HCT116 (cell line): ENCODE data around the gene SMIM14. TPM values are rescaled to one million over a fixed set of nuclear protein-coding genes. Genes with fewer than 3 reads are reported as not detected.

Experiments
- ATAC-seq: fragments of 200-7000 bp; cut with Tn5 transposase; 2 replicates; pipeline ENCODE4 v1.9.1; 2020; ENCODE audit warnings: mild to moderate bottlenecking, moderate library complexity
- BruUV-seq: library from RNA; stranded (reverse); fragments of 400-500 nt; replicated peaks from 2 replicates; lab custom pipeline; 2021; lab: Mats Ljungman, UMichigan
- CTCF ChIA-PET: fragments of 300-600 bp; sonication (Branson Sonifier 250); formaldehyde crosslinking; loops from one replicate; lab custom pipeline; 2021; ENCODE audit warnings: antibody characterized with exemption; lab: Charles Lee
- POLR2A ChIA-PET: fragments of 300-600, 350-600 bp; sonication (Branson Sonifier 250); formaldehyde crosslinking; loops from one replicate; lab custom pipeline; 2021; ENCODE audit warnings: antibody characterized with exemption; lab: Charles Lee
- RAD21 ChIA-PET, 2 experiments: fragments of 300-600 bp; sonication (Branson Sonifier 250); formaldehyde crosslinking; loops; one replicate each; lab custom pipeline; 2023; ENCODE audit warnings: low total read pairs in 2 of 2; ENCODE audit not compliant: uncharacterized antibody in 2 of 2, unreplicated experiment in 2 of 2, low non-redundant PET in 1 of 2; lab: Charles Lee
- DNase-seq: peaks from one replicate; pipeline ENCODE4 v3.0.0-alpha.2; 2010; ENCODE audit warnings: low read depth, low spot score
- H2AFZ ChIP-seq: fragments of 200-600 bp; shearing (Covaris generic), sonication (generic); 2 replicates; pipeline ENCODE4 v1.6.1; 2017; ENCODE audit warnings: low read depth, mixed run types, mixed read lengths, antibody characterized with exemption, low read length; ENCODE audit not compliant: poor library complexity, severe bottlenecking
- H3K27ac ChIP-seq: 2 replicates; pipeline ENCODE4 v1.5.1; 2012; ENCODE audit warnings: low read depth, low read length
- H3K27me3 ChIP-seq: fragments of 200-600 bp; sonication (generic); 2 replicates; pipeline ENCODE4 v1.6.1; 2016; ENCODE audit warnings: mixed run types, low read length, mixed read lengths; ENCODE audit not compliant: insufficient read depth
- H3K36me3 ChIP-seq, 2 experiments: fragments of 200-500 bp in 1 of 2; fragments of 200-600 bp in 1 of 2; sonication (Bioruptor generic) in 1 of 2; sonication (generic) in 1 of 2; 2 replicates each; pipeline versions ENCODE4 v1.5.1 to v1.6.1; 2014 to 2016; ENCODE audit warnings: low read length in 2 of 2, inconsistent platforms in 1 of 2, mixed read lengths in 1 of 2, mixed run types in 1 of 2; ENCODE audit not compliant: insufficient read depth in 2 of 2, control insufficient read depth in 1 of 2
- H3K4me1 ChIP-seq, 2 experiments: fragments of 200-600 bp in 1 of 2; sonication (generic) in 1 of 2; 2 replicates each; pipeline versions ENCODE4 v1.5.1 to v1.6.1; 2012 to 2017; ENCODE audit warnings: low read length in 2 of 2, inconsistent platforms in 1 of 2, mild to moderate bottlenecking in 1 of 2, mixed read lengths in 1 of 2, mixed run types in 1 of 2, moderate library complexity in 1 of 2; ENCODE audit not compliant: insufficient read depth in 2 of 2, control insufficient read depth in 1 of 2
- H3K4me2 ChIP-seq: fragments of 200-600 bp; sonication (generic); 2 replicates; pipeline ENCODE4 v1.6.1; 2017; ENCODE audit warnings: mixed run types, low read length, mixed read lengths
- H3K4me3 ChIP-seq, 2 experiments: fragments of 200-600 bp in 1 of 2; sonication (generic) in 1 of 2; replicated peaks in 1 of 2; 2 replicates each; pipeline ENCODE4 v1.5.1; 2011 to 2016; ENCODE audit warnings: low read length in 2 of 2, control low read depth in 1 of 2, low read depth in 1 of 2, mild to moderate bottlenecking in 1 of 2, mixed read lengths in 1 of 2, mixed run types in 1 of 2
- H3K79me2 ChIP-seq: fragments of 200-600 bp; sonication (generic); 2 replicates; pipeline ENCODE4 v1.6.1; 2017; ENCODE audit warnings: mild to moderate bottlenecking, mixed run types, low read length, moderate library complexity, mixed read lengths; ENCODE audit not compliant: insufficient read depth
- H3K9ac ChIP-seq: fragments of 200-600 bp; sonication (generic); 2 replicates; pipeline ENCODE4 v1.6.1; 2016; ENCODE audit warnings: low read length, mixed read lengths
- H3K9me2 ChIP-seq: fragments of 200-600 bp; sonication (generic), shearing (Covaris generic); 2 replicates; pipeline ENCODE4 v1.6.1; 2017; ENCODE audit warnings: mixed run types, mild to moderate bottlenecking, moderate library complexity; ENCODE audit not compliant: insufficient read depth
- H3K9me3 ChIP-seq, 2 experiments: fragments of 200-500 bp in 1 of 2; fragments of 200-600 bp in 1 of 2; sonication (Bioruptor generic) in 1 of 2; sonication (generic) in 1 of 2; 2 replicates each; pipeline ENCODE4 v1.6.1; 2014 to 2017; ENCODE audit warnings: low read length in 2 of 2, mixed read lengths in 2 of 2, inconsistent platforms in 1 of 2, low read depth in 1 of 2, mild to moderate bottlenecking in 1 of 2, mixed run types in 1 of 2, moderate library complexity in 1 of 2; ENCODE audit not compliant: control insufficient read depth in 1 of 2, insufficient read depth in 1 of 2
- H4K20me1 ChIP-seq: fragments of 200-600 bp; sonication (generic), shearing (Covaris generic); 2 replicates; pipeline ENCODE4 v1.6.1; 2017; ENCODE audit warnings: mixed run types, mild to moderate bottlenecking, moderate library complexity; ENCODE audit not compliant: insufficient read depth
- CTCF ChIP-seq, 3 experiments: fragments of 200-600 bp in 1 of 3; sonication (generic) in 1 of 3; IDR thresholded peaks in 2 of 3; conservative IDR thresholded peaks in 1 of 3; 2 replicates each; pipeline ENCODE4 v1.5.1; 2012 to 2017; ENCODE audit warnings: low read depth in 2 of 3, low read length in 2 of 3, antibody characterized with exemption in 1 of 3, borderline replicate concordance in 1 of 3, control low read depth in 1 of 3, mild to moderate bottlenecking in 1 of 3, mixed read lengths in 1 of 3, mixed run types in 1 of 3, moderate library complexity in 1 of 3; ENCODE audit not compliant: insufficient read depth in 1 of 3
- EGR1 ChIP-seq: IDR thresholded peaks from 2 replicates; pipeline ENCODE4 v1.6.1; 2012; ENCODE audit warnings: low read depth
- FOSL1 ChIP-seq: IDR thresholded peaks from 2 replicates; pipeline ENCODE4 v1.6.1; 2012; ENCODE audit warnings: low read depth
- JUND ChIP-seq: IDR thresholded peaks from 2 replicates; pipeline ENCODE4 v1.6.1; 2012
- SP1 ChIP-seq: IDR thresholded peaks from 2 replicates; pipeline ENCODE4 v1.6.1; 2012; ENCODE audit warnings: low read depth
- intact Hi-C: fragments of 100-400 bp; cut with micrococcal nuclease; formaldehyde crosslinking; loops from 2 replicates; pipeline ENCODE4 v1.10.0; 2022
- total RNA-seq: library from RNA; stranded (reverse); gene quantifications from one replicate; pipeline ENCODE4 v1.2.1, GENCODE V29; 2021; ENCODE audit not compliant: unreplicated experiment

SMIM14 gene
- total RNA-seq, 1 experiment from 2014 or later, result 21.6 TPM

GRCh38 chr4:39621582-39621981 lies 17.1 kb downstream of the SMIM14 start:
- ChIA-PET CTCF (no interaction called here), POLR2A (interaction anchor here (0.8 kb wide), 1 partner anchor 16 kb away, joined by 3 read pairs; no protein-coding TSS in a partner anchor), RAD21 (no interaction called here)
- no peaks in the 10 kb centered on the region for H3K9me2 ChIP-seq
- DNase-seq (peak; percentile 51), ATAC-seq (peak; percentile 77)
- BruUV-seq, result no TSS peak
- peak overlapping the region; percentile 7 to 10; a peak in 3 of 4 replicates for H3K4me3 ChIP-seq
- H3K27ac ChIP-seq, result peak overlapping the region; percentile 56; the same call in 1 of the 2 replicates
- no peaks in the 10 kb centered on the region for H3K9me3 ChIP-seq
- intact Hi-C loops, result no loop called here
- H3K36me3 ChIP-seq, result no peaks in the 10 kb centered on the region
- H3K4me1 ChIP-seq, result peaks cover 29 to 39% of the 10 kb centered on the region in 2 experiments
- H4K20me1 ChIP-seq, result no peaks in the 10 kb centered on the region
- TF ChIP-seq EGR1 (no peak), FOSL1 (peak; percentile 68), JUND (peak; percentile 59; the same call in 1 of the 2 replicates), SP1 (peak; percentile 43; the same call in 1 of the 2 replicates)
- no peaks in the 10 kb centered on the region for H3K27me3 ChIP-seq
- no peaks in the 10 kb centered on the region for H3K79me2 ChIP-seq
- peak overlapping the region; percentile 44 for H2AFZ ChIP-seq
- H3K4me2 ChIP-seq, result peak overlapping the region; percentile 53
- H3K9ac ChIP-seq, result peak overlapping the region; percentile 36

GRCh38 chr4:39620551-39621313 lies 17.9 kb downstream of the SMIM14 start:
- ChIA-PET RAD21 (no interaction called here), CTCF (no interaction called here), POLR2A (interaction anchor here (0.8 kb wide), 1 partner anchor 17 kb away, joined by 3 read pairs; no protein-coding TSS in a partner anchor)
- no peaks in the 10 kb centered on the region for H3K9me3 ChIP-seq
- no peaks in the 10 kb centered on the region for H3K9me2 ChIP-seq
- H3K4me3 ChIP-seq, result peak overlapping the region in 1 of 2 experiments; percentile 10; a peak in 1 of 4 replicates
- peak overlapping the region; percentile 44 for H2AFZ ChIP-seq
- peak overlapping the region; percentile 56; the same call in 1 of the 2 replicates for H3K27ac ChIP-seq
- intact Hi-C loops, result no loop called here
- no TSS peak for BruUV-seq
- H4K20me1 ChIP-seq, result no peaks in the 10 kb centered on the region
- H3K27me3 ChIP-seq, result no peaks in the 10 kb centered on the region
- H3K79me2 ChIP-seq, result no peaks in the 10 kb centered on the region
- peak overlapping the region; percentile 53 for H3K4me2 ChIP-seq
- peak overlapping the region; percentile 36; the same call in 1 of the 2 replicates for H3K9ac ChIP-seq
- H3K36me3 ChIP-seq, result no peaks in the 10 kb centered on the region
- peak; percentile 27; the same call in 1 of the 2 replicates for TF ChIP-seq FOSL1
- TF ChIP-seq CTCF (IDR thresholded peaks at IDR 0.05 in 2 of 3, conservative IDR thresholded peaks at IDR 0.05 in 1 of 3; ENCODE audit: borderline replicate concordance in 1 of 3, insufficient read depth in 1 of 3, low read depth in 2 of 3, low read length in 2 of 3), result no peak
- DNase-seq (no peak), ATAC-seq (no peak)
- H3K4me1 ChIP-seq, result peaks cover 29 to 41% of the 10 kb centered on the region in 2 experiments
